ENCODE measurements around the gene KRTAP10-7. TPM values are rescaled to one million over a fixed set of nuclear protein-coding genes. Genes with fewer than 3 reads are reported as not detected.
"Not testable (repeated sequence)": the region's sequence is repeated elsewhere in the genome, so short reads cannot be mapped to it uniquely, and the experiment has no call there.

The KRTAP10-7 gene
- total RNA-seq, 1 donor from 2014 or later: not detected

DNA sequence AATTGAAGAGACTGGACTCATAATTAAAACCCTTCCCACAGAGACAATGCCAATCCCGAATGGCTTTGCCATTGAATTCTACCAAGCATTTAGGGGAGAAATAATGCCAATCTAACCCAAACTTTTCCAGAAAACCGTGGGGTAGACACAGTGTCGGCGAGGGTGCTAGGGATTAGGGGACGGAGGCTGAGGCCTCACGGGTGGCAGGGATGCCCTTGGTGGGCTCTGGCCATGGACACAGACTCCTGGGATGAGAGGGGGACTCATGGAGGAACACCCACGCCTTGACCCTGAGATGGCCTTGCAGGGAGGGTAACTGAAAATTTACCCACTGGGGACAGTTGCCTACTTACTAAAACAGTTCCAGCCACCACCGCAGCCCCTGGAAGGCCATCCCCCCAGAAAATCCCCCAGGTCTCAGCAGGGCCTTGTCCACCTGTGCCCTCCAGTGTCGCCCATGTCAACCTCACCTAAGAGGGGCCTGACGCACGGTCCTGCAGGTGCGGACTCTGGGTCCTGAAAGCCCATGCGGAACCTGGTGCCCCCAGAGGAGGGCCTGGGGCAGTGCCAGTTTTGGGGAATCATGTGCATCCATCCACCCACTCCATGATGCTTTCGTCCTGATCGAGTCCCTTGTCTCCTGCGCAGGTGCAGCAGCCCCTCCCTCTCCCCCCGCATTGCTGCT lies 21.9 kb upstream of the KRTAP10-7 start:
- TF ChIP-seq, protein P1, sequence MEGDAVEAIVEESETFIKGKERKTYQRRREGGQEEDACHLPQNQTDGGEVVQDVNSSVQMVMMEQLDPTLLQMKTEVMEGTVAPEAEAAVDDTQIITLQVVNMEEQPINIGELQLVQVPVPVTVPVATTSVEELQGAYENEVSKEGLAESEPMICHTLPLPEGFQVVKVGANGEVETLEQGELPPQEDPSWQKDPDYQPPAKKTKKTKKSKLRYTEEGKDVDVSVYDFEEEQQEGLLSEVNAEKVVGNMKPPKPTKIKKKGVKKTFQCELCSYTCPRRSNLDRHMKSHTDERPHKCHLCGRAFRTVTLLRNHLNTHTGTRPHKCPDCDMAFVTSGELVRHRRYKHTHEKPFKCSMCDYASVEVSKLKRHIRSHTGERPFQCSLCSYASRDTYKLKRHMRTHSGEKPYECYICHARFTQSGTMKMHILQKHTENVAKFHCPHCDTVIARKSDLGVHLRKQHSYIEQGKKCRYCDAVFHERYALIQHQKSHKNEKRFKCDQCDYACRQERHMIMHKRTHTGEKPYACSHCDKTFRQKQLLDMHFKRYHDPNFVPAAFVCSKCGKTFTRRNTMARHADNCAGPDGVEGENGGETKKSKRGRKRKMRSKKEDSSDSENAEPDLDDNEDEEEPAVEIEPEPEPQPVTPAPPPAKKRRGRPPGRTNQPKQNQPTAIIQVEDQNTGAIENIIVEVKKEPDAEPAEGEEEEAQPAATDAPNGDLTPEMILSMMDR (conservative IDR thresholded peaks at IDR 0.05; ENCODE audit: low read depth, low read length): no peak
- DNase-seq (ENCODE audit: low read depth): no peak
- H3K4me3 ChIP-seq (ENCODE audit: low read depth, low read length): no peak overlapping the region

- H3K4me3 ChIP-seq (ENCODE audit: low read depth, low read length): no peak overlapping the region
- TF ChIP-seq, protein P1 (conservative IDR thresholded peaks at IDR 0.05; ENCODE audit: low read depth, low read length): no peak
- DNase-seq (ENCODE audit: low read depth): no peak
Observed at GRCh38 chr21:44579056-44579832, 21.2 kb upstream of the KRTAP10-7 start.

GRCh38 chr21:44579833-44580144 lies 20.6 kb upstream of the KRTAP10-7 start:
- no peak for DNase-seq (ENCODE audit: low read depth)
- no peak overlapping the region for H3K4me3 ChIP-seq (ENCODE audit: low read depth, low read length)
- TF ChIP-seq, protein P1 (conservative IDR thresholded peaks at IDR 0.05; ENCODE audit: low read depth, low read length): no peak

- not testable (repeated sequence) for DNase-seq (ENCODE audit: low read depth); H3K4me3 ChIP-seq (ENCODE audit: low read depth, low read length)
Observed at GRCh38 chr21:44580231-44580821, 20.1 kb upstream of the KRTAP10-7 start, which contains the start of gene KRTAP10-5. Gene KRTAP10-5, minus strand, starts transcription at chr21:44580604. Its CDS starts 26 bp downstream, at chr21:44580578.

DNA sequence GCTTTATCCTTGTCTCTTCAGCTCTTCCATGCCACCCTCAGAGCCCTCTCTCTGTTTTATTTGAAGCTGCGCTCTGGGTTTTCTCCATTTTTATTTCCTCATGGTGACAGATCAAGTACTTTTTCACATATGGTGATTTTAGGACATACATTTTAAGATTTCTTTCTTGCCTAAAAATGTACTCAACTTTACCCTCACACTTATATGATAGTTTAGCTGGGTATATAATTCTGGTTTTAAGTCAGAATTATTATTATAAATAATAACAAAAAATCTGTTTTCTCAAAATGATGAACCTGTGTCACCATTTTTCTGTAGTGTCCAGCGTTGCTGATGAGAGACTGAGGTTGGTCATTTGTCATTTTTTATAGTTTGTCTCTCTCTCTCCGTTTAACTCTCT lies 19.2 kb upstream of the KRTAP10-7 start:
- H3K4me3 ChIP-seq (ENCODE audit: low read depth, low read length): no peak overlapping the region
- DNase-seq (ENCODE audit: low read depth): no peak
- TF ChIP-seq, protein P1 (conservative IDR thresholded peaks at IDR 0.05; ENCODE audit: low read depth, low read length): no peak

GRCh38 chr21:44582055-44582454 lies 18.3 kb upstream of the KRTAP10-7 start:
- no peak overlapping the region for H3K4me3 ChIP-seq (ENCODE audit: low read depth, low read length)
- TF ChIP-seq, protein P1 (conservative IDR thresholded peaks at IDR 0.05; ENCODE audit: low read depth, low read length): no peak
- DNase-seq (ENCODE audit: low read depth): no peak

DNA sequence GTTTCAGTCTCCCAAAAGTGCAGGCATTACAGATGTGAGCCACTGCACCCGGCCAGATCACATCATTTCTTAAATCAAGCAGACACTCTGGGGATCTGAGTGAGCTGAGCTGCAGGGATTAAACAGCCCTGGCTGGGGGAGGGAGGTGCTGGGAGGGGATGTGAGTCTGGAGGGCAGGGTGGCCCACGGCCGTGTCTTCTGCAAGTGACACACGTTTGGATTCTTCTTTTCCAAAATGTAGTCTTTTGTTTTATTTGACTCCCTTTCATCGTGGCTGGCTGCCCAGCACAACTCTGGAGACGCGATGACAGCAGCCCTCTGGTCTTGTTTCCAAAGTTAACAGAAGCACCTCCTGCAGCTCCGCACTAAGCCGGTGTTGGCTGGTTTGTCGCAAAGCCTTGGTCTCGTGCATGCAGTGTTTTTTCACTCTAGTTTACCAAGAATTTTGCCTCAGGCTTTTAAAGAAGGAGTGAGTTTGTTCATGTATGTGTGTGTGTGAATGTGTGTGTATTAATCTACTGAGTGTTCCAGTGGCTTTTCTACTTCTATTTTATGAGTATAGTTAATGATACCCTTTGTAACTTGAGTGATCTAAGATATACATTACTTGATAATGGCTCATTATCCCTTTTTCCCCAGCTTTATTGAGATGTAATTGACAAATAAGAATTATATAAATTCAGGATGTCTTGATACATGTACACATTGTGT lies 17.2 kb upstream of the KRTAP10-7 start:
- no peak for DNase-seq (ENCODE audit: low read depth)
- no peak overlapping the region for H3K4me3 ChIP-seq (ENCODE audit: low read depth, low read length)
- TF ChIP-seq, protein P1 (conservative IDR thresholded peaks at IDR 0.05; ENCODE audit: low read depth, low read length): no peak
